ENCODE measurements around the gene ITGA4.

ITGA4 gene

DNA sequence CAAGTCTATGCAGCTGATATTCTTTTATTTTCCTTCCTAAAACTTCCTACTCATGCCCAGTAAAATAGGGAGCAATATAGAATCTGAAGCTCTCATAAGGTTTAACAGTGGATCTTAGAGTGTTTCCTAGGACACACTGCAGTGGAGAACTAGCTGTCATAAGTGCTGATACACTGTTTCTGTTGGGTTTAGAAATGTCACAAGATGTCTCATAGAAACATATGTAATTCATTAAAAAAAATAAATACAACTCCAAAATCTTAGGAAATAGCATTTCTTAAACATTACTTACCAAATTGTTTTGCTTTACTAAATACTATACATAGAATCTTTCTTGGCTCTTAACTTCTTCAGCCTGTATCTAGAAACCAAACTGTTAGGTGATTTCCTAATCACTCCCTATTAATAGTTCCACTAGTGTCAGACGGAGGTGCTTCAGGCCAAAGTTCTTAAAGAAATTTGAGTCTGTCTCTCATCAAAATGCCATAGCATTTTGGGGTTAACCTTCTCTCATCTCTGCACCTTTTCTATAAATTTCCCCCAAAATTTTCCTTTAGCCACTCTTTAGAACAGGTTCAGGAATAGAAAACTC is 106.0 kb downstream of the ITGA4 start:
- Histone ChIP-seq H3K9ac (ENCODE audit: low read length) (no peak overlapping the region), H2AFZ (ENCODE audit: low read depth, low read length, severe bottlenecking) (no peak overlapping the region), H3F3A (ENCODE audit: insufficient read depth) (no peaks in the 10 kb centered on the region), H3K4me3 (ENCODE audit: insufficient read depth, low read length, poor library complexity, severe bottlenecking) (no peak overlapping the region), H3K4me2 (ENCODE audit: low read depth, low read length, poor library complexity, severe bottlenecking) (no peak overlapping the region), H3K36me3 (ENCODE audit: low read length) (no peaks in the 10 kb centered on the region), H3K27me3 (ENCODE audit: low read length) (no peaks in the 10 kb centered on the region), H3K9me2 (replicated peaks; ENCODE audit: insufficient read depth, low read length) (no peaks in the 10 kb centered on the region), H4K20me1 (ENCODE audit: low read depth, low read length) (no peaks in the 10 kb centered on the region), H3K9me3 (ENCODE audit: insufficient read depth, low read length) (no peaks in the 10 kb centered on the region), H3K27ac (ENCODE audit: low read depth, low read length) (no peak overlapping the region), H3K79me2 (ENCODE audit: insufficient read depth, low read length) (no peaks in the 10 kb centered on the region)
- TF ChIP-seq, protein P1, sequence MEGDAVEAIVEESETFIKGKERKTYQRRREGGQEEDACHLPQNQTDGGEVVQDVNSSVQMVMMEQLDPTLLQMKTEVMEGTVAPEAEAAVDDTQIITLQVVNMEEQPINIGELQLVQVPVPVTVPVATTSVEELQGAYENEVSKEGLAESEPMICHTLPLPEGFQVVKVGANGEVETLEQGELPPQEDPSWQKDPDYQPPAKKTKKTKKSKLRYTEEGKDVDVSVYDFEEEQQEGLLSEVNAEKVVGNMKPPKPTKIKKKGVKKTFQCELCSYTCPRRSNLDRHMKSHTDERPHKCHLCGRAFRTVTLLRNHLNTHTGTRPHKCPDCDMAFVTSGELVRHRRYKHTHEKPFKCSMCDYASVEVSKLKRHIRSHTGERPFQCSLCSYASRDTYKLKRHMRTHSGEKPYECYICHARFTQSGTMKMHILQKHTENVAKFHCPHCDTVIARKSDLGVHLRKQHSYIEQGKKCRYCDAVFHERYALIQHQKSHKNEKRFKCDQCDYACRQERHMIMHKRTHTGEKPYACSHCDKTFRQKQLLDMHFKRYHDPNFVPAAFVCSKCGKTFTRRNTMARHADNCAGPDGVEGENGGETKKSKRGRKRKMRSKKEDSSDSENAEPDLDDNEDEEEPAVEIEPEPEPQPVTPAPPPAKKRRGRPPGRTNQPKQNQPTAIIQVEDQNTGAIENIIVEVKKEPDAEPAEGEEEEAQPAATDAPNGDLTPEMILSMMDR (IDR thresholded peaks at IDR 0.05; ENCODE audit: insufficient read depth, low read length, poor library complexity, severe bottlenecking), result no peak
- TF ChIP-seq EZH2phosphoT487 (conservative IDR thresholded peaks at IDR 0.05; ENCODE audit: low read length), result no peak

DNA sequence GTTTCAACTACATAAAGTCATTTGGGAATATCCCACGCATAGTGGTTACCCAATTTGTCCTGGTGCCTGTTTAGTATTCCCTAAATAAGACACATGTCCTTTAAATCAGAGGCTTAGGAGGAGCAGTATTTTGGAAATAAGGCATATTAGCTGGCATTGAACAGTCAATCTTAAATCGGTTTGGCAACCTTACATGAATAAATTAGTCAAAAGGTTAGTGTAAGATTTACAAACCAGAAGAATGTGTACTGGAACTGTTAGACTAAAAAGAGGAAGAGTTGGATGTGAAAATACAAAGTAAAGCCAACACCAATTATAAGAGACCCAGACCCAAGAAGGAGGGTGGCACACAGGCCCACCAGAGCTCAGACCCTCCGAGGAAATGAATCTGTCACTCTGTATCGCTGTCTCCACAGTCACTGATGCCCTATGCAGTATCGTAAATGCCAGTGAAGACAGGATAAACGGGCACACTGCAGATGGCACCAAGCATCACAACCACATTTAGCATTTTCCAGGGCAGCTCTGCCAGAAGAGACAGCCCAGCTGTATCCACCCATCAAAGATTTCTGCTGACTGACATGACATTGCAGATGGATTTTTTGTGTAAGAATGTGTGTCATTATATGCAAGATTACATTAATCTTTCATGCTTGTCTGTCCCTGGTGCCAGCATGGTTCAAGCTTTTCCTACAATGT is 109.3 kb downstream of the ITGA4 start:
- no peak for TF ChIP-seq EZH2phosphoT487 (conservative IDR thresholded peaks at IDR 0.05; ENCODE audit: low read length)
- TF ChIP-seq, protein P1 (IDR thresholded peaks at IDR 0.05; ENCODE audit: insufficient read depth, low read length, poor library complexity, severe bottlenecking), result no peak

DNA sequence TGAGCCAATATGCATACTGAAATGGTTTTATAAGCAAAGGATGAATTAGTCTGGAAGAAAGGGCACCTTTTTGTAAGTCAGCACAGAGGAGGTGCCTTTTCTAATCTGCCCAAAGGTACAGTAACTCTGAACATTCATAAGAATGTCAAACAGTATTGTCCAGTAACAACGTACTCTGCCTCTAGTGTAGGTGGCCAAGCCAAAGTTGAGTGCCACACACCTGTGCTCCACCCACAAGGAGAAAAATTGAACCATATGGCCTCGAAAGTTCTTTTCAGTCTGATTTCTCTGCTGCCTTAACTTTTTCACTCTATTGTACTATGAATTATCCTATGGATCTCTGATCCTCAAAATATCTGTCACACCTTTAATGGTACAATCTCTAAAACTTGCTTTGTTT is 112.9 kb downstream of the ITGA4 start:
- no peaks in the 10 kb centered on the region for H3K9me2 ChIP-seq (replicated peaks; ENCODE audit: insufficient read depth, low read length)
- no peak overlapping the region for H3K27ac ChIP-seq (ENCODE audit: low read depth, low read length)
- H3K9ac ChIP-seq (ENCODE audit: low read length), result no peak overlapping the region
- H3K79me2 ChIP-seq (ENCODE audit: insufficient read depth, low read length), result no peaks in the 10 kb centered on the region
- no peaks in the 10 kb centered on the region for H3K9me3 ChIP-seq (ENCODE audit: insufficient read depth, low read length)
- H3K36me3 ChIP-seq (ENCODE audit: low read length), result no peaks in the 10 kb centered on the region
- no peak overlapping the region for H2AFZ ChIP-seq (ENCODE audit: low read depth, low read length, severe bottlenecking)
- no peaks in the 10 kb centered on the region for H3K27me3 ChIP-seq (ENCODE audit: low read length)
- H4K20me1 ChIP-seq (ENCODE audit: low read depth, low read length), result no peaks in the 10 kb centered on the region
- no peaks in the 10 kb centered on the region for H3F3A ChIP-seq (ENCODE audit: insufficient read depth)
- no peak overlapping the region for H3K4me3 ChIP-seq (ENCODE audit: insufficient read depth, low read length, poor library complexity, severe bottlenecking)
- no peak overlapping the region for H3K4me2 ChIP-seq (ENCODE audit: low read depth, low read length, poor library complexity, severe bottlenecking)
- TF ChIP-seq EZH2phosphoT487 (conservative IDR thresholded peaks at IDR 0.05; ENCODE audit: low read length), result no peak
- TF ChIP-seq, protein P1 (IDR thresholded peaks at IDR 0.05; ENCODE audit: insufficient read depth, low read length, poor library complexity, severe bottlenecking), result no peak

More for the DNA sequence above, 109.3 kb downstream of the ITGA4 start:
- no peaks in the 10 kb centered on the region for H3K9me2 ChIP-seq (replicated peaks; ENCODE audit: insufficient read depth, low read length)
- H3K9me3 ChIP-seq (ENCODE audit: insufficient read depth, low read length), result no peaks in the 10 kb centered on the region
- no peak overlapping the region for H3K27ac ChIP-seq (ENCODE audit: low read depth, low read length)
- H3F3A ChIP-seq (ENCODE audit: insufficient read depth), result no peaks in the 10 kb centered on the region
- no peaks in the 10 kb centered on the region for H4K20me1 ChIP-seq (ENCODE audit: low read depth, low read length)
- no peak overlapping the region for H3K9ac ChIP-seq (ENCODE audit: low read length)
- H2AFZ ChIP-seq (ENCODE audit: low read depth, low read length, severe bottlenecking), result no peak overlapping the region
- no peaks in the 10 kb centered on the region for H3K36me3 ChIP-seq (ENCODE audit: low read length)
- H3K4me3 ChIP-seq (ENCODE audit: insufficient read depth, low read length, poor library complexity, severe bottlenecking), result no peak overlapping the region
- no peak overlapping the region for H3K4me2 ChIP-seq (ENCODE audit: low read depth, low read length, poor library complexity, severe bottlenecking)
- H3K79me2 ChIP-seq (ENCODE audit: insufficient read depth, low read length), result no peaks in the 10 kb centered on the region
- no peaks in the 10 kb centered on the region for H3K27me3 ChIP-seq (ENCODE audit: low read length)

Data from SU-DHL-6 (cell line).